Spleen (tissue), 11 donors: Measurements from ENCODE around the gene PWP1. TPM values are rescaled to one million over a fixed set of nuclear protein-coding genes. Genes with fewer than 3 reads are reported as not detected.
"Not testable (repeated sequence)": the region's sequence is repeated elsewhere in the genome, so short reads cannot be mapped to it uniquely, and the experiment has no call there.

Source experiments
- DNase-seq: peaks from one replicate; pipeline ENCODE4 v3.0.0-alpha.2; 2020
- H3K27ac ChIP-seq, 8 donors: fragments of 200-600 bp; sonication (generic) in 7 of 8; 1 replicate in 4 of 8; 2 replicates in 4 of 8; pipeline versions ENCODE4 v1.5.0 to v1.8.0; 2016 to 2021; ENCODE audit warnings: inconsistent platforms in 4 of 8, mild to moderate bottlenecking in 4 of 8, moderate library complexity in 1 of 8
- H3K27me3 ChIP-seq, 7 donors: fragments of 200-600 bp; sonication (generic) in 6 of 7; replicated peaks in 1 of 7; 1 replicate in 4 of 7; 2 replicates in 3 of 7; pipeline versions ENCODE4 v1.5.0 to v1.8.0; 2016 to 2021; ENCODE audit warnings: inconsistent platforms in 3 of 7, mild to moderate bottlenecking in 1 of 7
- H3K36me3 ChIP-seq, 6 donors: fragments of 200-600 bp; sonication (generic) in 5 of 6; 1 replicate in 4 of 6; 2 replicates in 2 of 6; pipeline versions ENCODE4 v1.5.0 to v1.8.0; 2016 to 2021; ENCODE audit warnings: inconsistent platforms in 2 of 6
- H3K4me1 ChIP-seq, 6 donors: fragments of 200-600 bp; sonication (generic) in 5 of 6; 1 replicate in 3 of 6; 2 replicates in 3 of 6; pipeline versions ENCODE4 v1.5.0 to v1.8.0; 2016 to 2021; ENCODE audit warnings: inconsistent platforms in 3 of 6
- H3K4me3 ChIP-seq, 8 donors: fragments of 200-600 bp; sonication (generic) in 7 of 8; 1 replicate in 4 of 8; 2 replicates in 4 of 8; pipeline versions ENCODE4 v1.5.0 to v1.8.0; 2016 to 2021; ENCODE audit warnings: inconsistent platforms in 4 of 8, mild to moderate bottlenecking in 4 of 8, moderate library complexity in 2 of 8
- H3K9me3 ChIP-seq, 8 donors: fragments of 200-600 bp; sonication (generic) in 7 of 8; 1 replicate in 4 of 8; 2 replicates in 4 of 8; pipeline versions ENCODE4 v1.5.0 to v1.8.0; 2016 to 2021; ENCODE audit warnings: inconsistent platforms in 4 of 8
- POLR2A ChIP-seq, 3 donors: fragments of 450-650 bp; IDR thresholded peaks; one replicate each; pipeline ENCODE4 v1.5.1; 2017; ENCODE audit warnings: antibody characterized with exemption in 3 of 3, mild to moderate bottlenecking in 1 of 3
- POLR2AphosphoS5 ChIP-seq, 3 donors: sonication (generic); formaldehyde crosslinking; IDR thresholded peaks; one replicate each; pipeline ENCODE4 v1.5.1; 2017; ENCODE audit warnings: antibody characterized with exemption in 3 of 3
- WGBS, 5 donors: extraction: QIAGEN DNeasy Blood & Tissue Kit in 3 of 5; methylation state at CpG; one replicate each; pipeline versions ENCODE4 v1.1.5 to v1.1.7; 2013 to 2018; 5-methylcytosine and 5-hydroxymethylcytosine counted together
- intact Hi-C: fragments of 100-400 bp; cut with DNase I; formaldehyde crosslinking; loops from one replicate; pipeline ENCODE4 v1.15.0; 2023; ENCODE audit warnings: low total_unique reads
- polyA plus RNA-seq, 3 donors: library from polyadenylated mRNA; stranded (reverse); fragments of 200-250 nt; gene quantifications; one replicate each; pipeline ENCODE4 v1.2.1, GENCODE V29; 2013
- total RNA-seq, 7 donors: library from RNA; depleted of rRNA in 3 of 7; stranded (reverse); fragments of >200 nt in 3 of 7; fragmentation: NEBNext Ultra II Directional in 4 of 7; extraction: Animal tissue kit (Norgen Biotek cat#: 25700) in 4 of 7; gene quantifications; one replicate each; pipeline versions ENCODE4 v1.1.0 to v1.2.1, GENCODE V29; 2016 to 2021
- TF ChIP-seq, protein P1 (sequence below), 11 experiments: fragments of 200-600 bp in 7 of 11; fragments of 450-650 bp in 4 of 11; sonication (generic) in 4 of 11; IDR thresholded peaks in 8 of 11; conservative IDR thresholded peaks in 3 of 11; 1 replicate in 7 of 11; 2 replicates in 4 of 11; pipeline versions ENCODE4 v1.4.0 to v1.8.0; 2016 to 2021; ENCODE audit warnings: antibody characterized with exemption in 11 of 11, inconsistent platforms in 4 of 11, mild to moderate bottlenecking in 1 of 11
- donor health status: healthy with polysubstance abuse.
- donor health status: DM: no; HTN: no; CAD: no; lungs with moderate emphysema.
- donor health status: DM: no; HTN: no; CAD: no.
- donor health status: Bipolar disorder and iron deficiency.
- donor health status: healthy.
- donor health status: DM: no; HTN: no; CAD: no.
- donor health status: DM: yes; HTN: yes; CAD: no.

The PWP1 gene
- total and polyA plus RNA-seq, 10 donors: 24.5 to 78.5 (median 28.2) TPM

- H3K27ac ChIP-seq, H3K4me3 ChIP-seq, H3K27me3 ChIP-seq, H3K4me1 ChIP-seq, intact Hi-C loops, DNase-seq: not testable (repeated sequence)
- H3K36me3 ChIP-seq: peaks cover 29 to 100% (median 96%) of the 10 kb centered on the region in 6 donors
- TF ChIP-seq, protein P1, sequence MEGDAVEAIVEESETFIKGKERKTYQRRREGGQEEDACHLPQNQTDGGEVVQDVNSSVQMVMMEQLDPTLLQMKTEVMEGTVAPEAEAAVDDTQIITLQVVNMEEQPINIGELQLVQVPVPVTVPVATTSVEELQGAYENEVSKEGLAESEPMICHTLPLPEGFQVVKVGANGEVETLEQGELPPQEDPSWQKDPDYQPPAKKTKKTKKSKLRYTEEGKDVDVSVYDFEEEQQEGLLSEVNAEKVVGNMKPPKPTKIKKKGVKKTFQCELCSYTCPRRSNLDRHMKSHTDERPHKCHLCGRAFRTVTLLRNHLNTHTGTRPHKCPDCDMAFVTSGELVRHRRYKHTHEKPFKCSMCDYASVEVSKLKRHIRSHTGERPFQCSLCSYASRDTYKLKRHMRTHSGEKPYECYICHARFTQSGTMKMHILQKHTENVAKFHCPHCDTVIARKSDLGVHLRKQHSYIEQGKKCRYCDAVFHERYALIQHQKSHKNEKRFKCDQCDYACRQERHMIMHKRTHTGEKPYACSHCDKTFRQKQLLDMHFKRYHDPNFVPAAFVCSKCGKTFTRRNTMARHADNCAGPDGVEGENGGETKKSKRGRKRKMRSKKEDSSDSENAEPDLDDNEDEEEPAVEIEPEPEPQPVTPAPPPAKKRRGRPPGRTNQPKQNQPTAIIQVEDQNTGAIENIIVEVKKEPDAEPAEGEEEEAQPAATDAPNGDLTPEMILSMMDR (IDR thresholded peaks at IDR 0.05 in 8 of 11, conservative IDR thresholded peaks at IDR 0.05 in 3 of 11): peak in 1 of 11 experiments; percentile 18
- H3K9me3 ChIP-seq: peaks cover 0 to 11% (median 2%) of the 10 kb centered on the region in 8 donors
- WGBS, 5 donors: 86 to 100% (median 89%) methylated on average over 2 of the region's 2 CpGs
Observed at GRCh38 chr12:107695772-107696171, 10.2 kb downstream of the PWP1 start.

- Histone ChIP-seq H3K27ac (peak overlapping the region in 1 of 8 donors; percentile 29), H3K4me1 (no peaks in the 10 kb centered on the region), H3K27me3 (no peaks in the 10 kb centered on the region), H3K4me3 (no peak overlapping the region), H3K36me3 (peaks cover 27 to 96% (median 87%) of the 10 kb centered on the region in 6 donors), H3K9me3 (peaks cover 0 to 21% (median 14%) of the 10 kb centered on the region in 8 donors)
- 82 to 94% (median 92%) methylated on average over 4 of the region's 4 CpGs for WGBS, 5 donors
- no peak for DNase-seq
- intact Hi-C loops: no loop called here
- TF ChIP-seq POLR2AphosphoS5 (IDR thresholded peaks at IDR 0.05) (no peak), POLR2A (IDR thresholded peaks at IDR 0.05) (no peak)
- TF ChIP-seq, protein P1 (IDR thresholded peaks at IDR 0.05 in 8 of 11, conservative IDR thresholded peaks at IDR 0.05 in 3 of 11): no peak
Observed at GRCh38 chr12:107702106-107702505, 16.5 kb downstream of the PWP1 start.

- Histone ChIP-seq H3K4me3 (no peak overlapping the region), H3K4me1 (no peaks in the 10 kb centered on the region), H3K27me3 (no peaks in the 10 kb centered on the region), H3K36me3 (peaks cover 20 to 93% (median 83%) of the 10 kb centered on the region in 6 donors), H3K9me3 (peaks cover 0 to 21% (median 14%) of the 10 kb centered on the region in 8 donors), H3K27ac (no peak overlapping the region)
- intact Hi-C loops: no loop called here
- 89 to 95% (median 91%) methylated on average over 5 of the region's 5 CpGs for whole genome bisulfite sequencing, 5 donors
- TF ChIP-seq POLR2AphosphoS5 (IDR thresholded peaks at IDR 0.05): no peak
- no peak for TF ChIP-seq POLR2A (IDR thresholded peaks at IDR 0.05)
- TF ChIP-seq, protein P1 (IDR thresholded peaks at IDR 0.05 in 8 of 11, conservative IDR thresholded peaks at IDR 0.05 in 3 of 11): no peak
- no peak for DNase-seq
Observed at GRCh38 chr12:107704041-107704440, 18.4 kb downstream of the PWP1 start.

GRCh38 chr12:107705522-107705921 is 19.9 kb downstream of the PWP1 start:
- H3K4me3 ChIP-seq, H3K4me1 ChIP-seq, DNase-seq, H3K27me3 ChIP-seq, H3K27ac ChIP-seq, intact Hi-C loops: not testable (repeated sequence)
- 96 to 98% (median 97%) methylated on average over 4 to 5 of the region's 5 CpGs for WGBS, 5 donors
- peaks cover 0 to 15% (median 12%) of the 10 kb centered on the region in 8 donors for H3K9me3 ChIP-seq
- H3K36me3 ChIP-seq: peaks cover 9 to 93% (median 83%) of the 10 kb centered on the region in 6 donors

DNA sequence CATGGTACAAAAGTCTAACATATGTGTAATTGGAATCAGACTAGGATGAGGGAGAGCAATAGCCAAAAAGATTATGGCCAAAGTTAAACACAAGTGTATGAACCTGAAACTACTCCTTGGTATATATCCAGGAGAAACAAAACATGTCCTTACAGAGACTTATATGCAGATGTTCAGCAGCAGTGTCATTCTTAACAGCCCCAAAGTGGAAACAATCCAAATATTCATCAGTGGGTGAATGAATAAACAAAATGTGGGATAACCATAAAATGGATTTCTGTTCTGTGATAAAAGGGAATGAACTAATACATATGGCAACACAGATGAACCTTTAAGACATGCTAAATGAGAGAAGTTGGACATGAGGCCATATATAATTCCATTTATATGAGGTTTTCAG is 30.2 kb downstream of the PWP1 start:
- H3K9me3 ChIP-seq: no peaks in the 10 kb centered on the region
- no peaks in the 10 kb centered on the region for H3K4me1 ChIP-seq
- peaks cover 0 to 66% (median 50%) of the 10 kb centered on the region in 6 donors for H3K36me3 ChIP-seq
- no peak overlapping the region for H3K27ac ChIP-seq
- DNase-seq: no peak
- no peak overlapping the region for H3K4me3 ChIP-seq
- TF ChIP-seq POLR2A (IDR thresholded peaks at IDR 0.05): no peak
- TF ChIP-seq, protein P1 (IDR thresholded peaks at IDR 0.05 in 8 of 11, conservative IDR thresholded peaks at IDR 0.05 in 3 of 11): no peak
- no peak for TF ChIP-seq POLR2AphosphoS5 (IDR thresholded peaks at IDR 0.05)
- intact Hi-C loops: no loop called here
- no peaks in the 10 kb centered on the region for H3K27me3 ChIP-seq
